Measurements from ENCODE around the gene M1AP. TPM values are rescaled to one million over a fixed set of nuclear protein-coding genes. Genes with fewer than 3 reads are reported as not detected.
"Not testable (repeated sequence)": the region's sequence is repeated elsewhere in the genome, so short reads cannot be mapped to it uniquely, and the experiment has no call there.

Gene M1AP
- total RNA-seq, 2 experiments from 2014 or later, result not detected

DNA sequence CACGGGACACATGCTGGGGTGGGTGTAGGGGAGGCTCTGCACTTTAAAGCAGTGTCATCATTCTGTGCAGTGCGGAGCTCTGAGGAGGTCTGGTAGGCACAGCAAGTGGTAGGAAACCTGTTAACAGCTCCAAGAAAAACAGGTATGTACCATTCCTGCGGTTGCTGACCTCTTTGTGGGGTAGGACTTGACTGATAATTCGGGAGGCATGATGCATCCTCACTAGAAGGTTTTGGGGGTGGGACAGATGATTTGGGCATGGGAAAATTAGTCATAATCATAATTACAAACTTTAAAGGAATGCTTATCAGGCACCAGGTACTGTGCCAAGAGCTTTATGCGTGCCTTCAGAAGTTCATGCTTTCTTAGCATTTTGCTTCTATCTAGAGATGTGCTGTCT, 83.9 kb downstream of the M1AP start:
- DNase-seq, result no peak
- Mint-ChIP-seq H3K36me3 (peaks cover 2% of the 10 kb centered on the region), H3K27ac (no peak overlapping the region), H3K9me3 (ENCODE audit: low read depth) (no peaks in the 10 kb centered on the region), H3K27me3 (peaks cover 13% of the 10 kb centered on the region), H3K4me3 (no peak overlapping the region), H3K4me1 (peaks cover 49% of the 10 kb centered on the region)
- CTCF ChIA-PET, result no interaction called here
- ATAC-seq, result no peak

- Mint-ChIP-seq H3K27ac (no peak overlapping the region), H3K36me3 (peaks cover 4% of the 10 kb centered on the region), H3K9me3 (ENCODE audit: low read depth) (no peaks in the 10 kb centered on the region), H3K27me3 (peaks cover 13% of the 10 kb centered on the region), H3K4me1 (peaks cover 33% of the 10 kb centered on the region), H3K4me3 (no peak overlapping the region)
- CTCF ChIA-PET, result no interaction called here
- DNase-seq, result no peak
- no peak for ATAC-seq
These were observed 85.9 kb downstream of the M1AP start for GRCh38 chr2:74562126-74562775.

DNA sequence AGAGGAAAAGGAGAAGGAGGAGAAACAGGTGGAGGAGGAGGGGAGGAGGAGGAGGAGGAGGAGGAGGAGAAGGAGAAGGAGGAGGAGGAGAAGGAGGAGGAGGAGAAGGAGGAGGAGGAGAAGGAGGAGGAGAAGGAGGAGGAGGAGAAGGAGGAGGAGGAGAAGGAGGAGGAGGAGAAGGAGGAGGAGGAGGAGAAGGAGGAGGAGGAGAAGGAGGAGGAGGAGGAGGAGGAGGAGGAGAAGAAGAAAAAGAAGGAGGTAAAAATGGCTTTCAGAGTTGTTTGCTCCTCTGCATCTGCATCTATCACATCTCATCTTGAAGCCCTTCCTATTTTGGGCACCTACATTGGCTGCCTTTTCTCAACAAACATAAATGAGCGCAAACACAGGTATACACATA, 87.1 kb downstream of the M1AP start:
- peaks cover 28% of the 10 kb centered on the region for H3K4me1 Mint-ChIP-seq
- H3K27ac Mint-ChIP-seq; H3K4me3 Mint-ChIP-seq; H3K9me3 Mint-ChIP-seq (ENCODE audit: low read depth); H3K36me3 Mint-ChIP-seq; ATAC-seq; DNase-seq; CTCF ChIA-PET: not testable (repeated sequence)
- H3K27me3 Mint-ChIP-seq, result peaks cover 13% of the 10 kb centered on the region

DNA sequence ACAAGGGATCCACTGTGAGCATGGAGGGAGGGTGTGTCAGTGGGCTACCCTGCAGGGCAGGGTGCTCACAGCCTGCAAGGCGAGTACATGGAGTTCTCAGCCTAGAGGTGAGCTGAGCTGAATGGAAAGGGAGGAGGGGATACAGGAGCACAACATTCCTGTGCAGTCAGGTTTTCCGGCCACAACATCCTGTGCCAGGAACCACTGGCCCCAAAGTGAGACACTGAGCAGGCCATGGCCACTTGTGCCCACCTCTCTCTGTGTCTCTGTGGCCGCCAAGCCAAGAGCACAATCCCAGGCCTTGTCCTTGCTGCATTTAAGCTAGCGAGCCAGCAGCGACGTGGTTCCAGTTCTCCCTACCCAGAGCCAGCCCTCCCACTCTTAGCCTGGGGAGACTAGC, 87.5 kb downstream of the M1AP start:
- H3K9me3 Mint-ChIP-seq (ENCODE audit: low read depth), result no peaks in the 10 kb centered on the region
- peaks cover 29% of the 10 kb centered on the region for H3K4me1 Mint-ChIP-seq
- DNase-seq, result no peak
- ATAC-seq, result peak; percentile 24
- H3K27me3 Mint-ChIP-seq, result peaks cover 13% of the 10 kb centered on the region
- CTCF ChIA-PET, result interaction anchor here (1.4 kb wide), 1 partner anchor 8 kb away, joined by 3 read pairs; no protein-coding TSS in a partner anchor
- H3K4me3 Mint-ChIP-seq, result no peak overlapping the region
- H3K36me3 Mint-ChIP-seq, result peaks cover 11% of the 10 kb centered on the region
- H3K27ac Mint-ChIP-seq, result no peak overlapping the region

- no peak for DNase-seq
- H3K27ac Mint-ChIP-seq, result no peak overlapping the region
- H3K36me3 Mint-ChIP-seq, result peaks cover 11% of the 10 kb centered on the region
- peaks cover 31% of the 10 kb centered on the region for H3K4me1 Mint-ChIP-seq
- no peak for ATAC-seq
- no peak overlapping the region for H3K4me3 Mint-ChIP-seq
- peaks cover 13% of the 10 kb centered on the region for H3K27me3 Mint-ChIP-seq
- H3K9me3 Mint-ChIP-seq (ENCODE audit: low read depth), result no peaks in the 10 kb centered on the region
- CTCF ChIA-PET, result interaction anchor here (1.4 kb wide), 1 partner anchor 9 kb away, joined by 3 read pairs; no protein-coding TSS in a partner anchor
These were observed 88.2 kb downstream of the M1AP start for GRCh38 chr2:74559912-74560311.

DNA sequence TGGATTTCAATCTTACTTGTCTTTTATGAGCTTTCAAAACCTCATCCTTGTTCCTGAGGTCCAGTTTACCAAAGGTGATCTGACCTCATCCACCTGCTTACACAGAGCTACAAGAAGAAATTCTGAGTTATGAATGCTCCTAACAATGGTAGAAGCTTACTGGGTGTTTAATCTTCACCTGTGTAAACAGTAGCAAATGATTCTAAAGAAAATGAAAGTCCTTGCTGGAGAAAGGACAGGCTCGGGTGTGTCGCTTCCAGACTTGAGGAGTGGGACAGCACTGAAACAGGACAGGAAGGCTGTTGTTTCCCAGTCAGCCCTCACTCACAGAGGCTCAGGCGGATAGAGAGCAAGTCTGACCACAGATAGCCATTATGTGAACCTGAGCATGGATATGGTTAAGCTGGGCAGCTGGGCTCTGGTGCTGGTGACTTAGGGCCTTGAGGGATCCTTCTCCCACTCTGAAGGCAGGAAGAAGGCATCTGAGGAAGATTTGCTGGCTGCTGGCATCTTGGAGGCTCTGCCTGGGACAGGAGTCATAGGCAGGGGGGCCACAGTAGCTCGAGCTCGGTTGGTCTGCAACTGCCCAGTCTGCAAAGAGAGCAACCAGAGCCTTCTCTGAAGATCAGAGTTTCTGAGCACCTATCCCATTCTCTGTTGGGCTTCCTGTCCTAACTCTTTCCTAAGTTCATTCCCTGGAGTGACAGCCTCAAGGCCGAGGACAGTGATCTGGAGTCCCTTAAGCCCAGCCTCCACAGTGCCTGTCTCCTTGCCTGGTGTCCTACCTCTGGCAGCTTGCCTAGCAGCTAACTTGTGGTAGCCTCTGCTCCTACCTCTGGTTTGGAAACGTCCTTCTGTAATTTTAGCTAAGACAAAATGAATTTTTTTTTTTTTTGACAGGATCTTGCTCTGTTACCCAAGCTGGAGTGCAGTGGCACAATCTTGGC, 89.6 kb downstream of the M1AP start:
- Mint-ChIP-seq H3K9me3 (ENCODE audit: low read depth) (no peaks in the 10 kb centered on the region), H3K27ac (no peak overlapping the region), H3K4me1 (peaks cover 34% of the 10 kb centered on the region), H3K36me3 (peaks cover 12% of the 10 kb centered on the region), H3K27me3 (peaks cover 5% of the 10 kb centered on the region), H3K4me3 (no peak overlapping the region)
- CTCF ChIA-PET, result interaction anchor here (1.2 to 1.7 kb wide), 6 partner anchors 9 to 76 kb away, joined by 3 to 5 read pairs (median 4); partner anchors contain the start of genes CCDC142 and TTC31
- ATAC-seq (no peak), DNase-seq (no peak)

DNA sequence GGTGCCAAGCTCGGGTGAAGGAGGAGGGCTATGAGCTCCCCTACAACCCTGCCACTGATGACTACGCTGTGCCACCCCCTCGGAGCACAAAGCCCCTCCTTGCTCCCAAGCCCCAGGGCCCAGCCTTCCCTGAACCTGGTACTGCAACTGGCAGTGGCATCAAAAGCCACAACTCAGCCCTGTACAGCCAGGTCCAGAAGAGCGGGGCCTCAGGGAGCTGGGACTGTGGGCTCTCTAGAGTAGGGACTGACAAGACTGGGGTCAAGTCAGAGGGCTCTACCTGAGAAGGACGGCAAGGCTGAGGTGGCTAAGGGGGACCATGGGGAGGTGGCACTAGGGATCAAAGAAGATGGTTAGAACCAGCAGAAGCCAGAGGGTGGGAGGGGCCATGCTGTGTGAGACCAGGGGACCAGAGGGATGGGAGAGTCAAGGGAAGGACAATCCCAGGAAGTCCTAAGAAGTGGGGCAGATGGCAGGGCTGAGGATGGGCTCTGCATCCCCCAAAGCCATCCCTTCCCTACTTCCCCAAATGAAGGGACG, 91.2 kb downstream of the M1AP start:
- H3K9me3 Mint-ChIP-seq (ENCODE audit: low read depth), result no peaks in the 10 kb centered on the region
- peaks cover 10% of the 10 kb centered on the region for H3K36me3 Mint-ChIP-seq
- no peak overlapping the region for H3K27ac Mint-ChIP-seq
- peaks cover 5% of the 10 kb centered on the region for H3K27me3 Mint-ChIP-seq
- DNase-seq (no peak), ATAC-seq (no peak)
- peak overlapping the region; percentile 91 for H3K4me3 Mint-ChIP-seq
- CTCF ChIA-PET, result interaction anchor here (0.5 to 15.0 kb wide), 6 partner anchors 10 to 81 kb away, joined by 3 to 124 read pairs (median 4); no protein-coding TSS in a partner anchor
- peaks cover 36% of the 10 kb centered on the region for H3K4me1 Mint-ChIP-seq

DNA sequence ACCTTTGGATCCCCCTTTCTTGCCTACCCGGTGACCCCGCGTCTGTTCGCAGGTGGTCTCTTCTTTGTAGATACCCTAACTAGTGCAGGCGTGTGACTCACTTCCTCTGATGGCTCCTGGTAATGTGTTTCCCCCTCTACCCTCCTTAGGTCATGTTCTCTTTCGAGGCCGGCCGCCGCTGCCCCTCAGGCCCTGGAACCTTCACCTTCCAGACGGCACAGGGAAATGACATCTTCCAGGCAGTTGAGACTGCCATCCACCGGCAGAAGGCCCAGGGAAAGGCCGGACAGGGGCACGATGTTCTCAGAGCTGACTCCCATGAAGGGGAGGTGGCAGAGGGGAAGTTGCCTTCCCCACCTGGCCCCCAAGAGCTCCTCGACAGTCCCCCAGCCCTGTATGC, 92.0 kb downstream of the M1AP start:
- Mint-ChIP-seq H3K27me3 (peaks cover 4% of the 10 kb centered on the region), H3K27ac (no peak overlapping the region), H3K4me3 (peak overlapping the region; percentile 91), H3K4me1 (peaks cover 38% of the 10 kb centered on the region), H3K36me3 (peaks cover 10% of the 10 kb centered on the region), H3K9me3 (ENCODE audit: low read depth) (no peaks in the 10 kb centered on the region)
- CTCF ChIA-PET, result interaction anchor here (1.3 to 15.0 kb wide), 4 partner anchors 11 to 31 kb away, joined by 3 to 124 read pairs (median 8); no protein-coding TSS in a partner anchor
- DNase-seq, result no peak
- ATAC-seq, result no peak

DNA sequence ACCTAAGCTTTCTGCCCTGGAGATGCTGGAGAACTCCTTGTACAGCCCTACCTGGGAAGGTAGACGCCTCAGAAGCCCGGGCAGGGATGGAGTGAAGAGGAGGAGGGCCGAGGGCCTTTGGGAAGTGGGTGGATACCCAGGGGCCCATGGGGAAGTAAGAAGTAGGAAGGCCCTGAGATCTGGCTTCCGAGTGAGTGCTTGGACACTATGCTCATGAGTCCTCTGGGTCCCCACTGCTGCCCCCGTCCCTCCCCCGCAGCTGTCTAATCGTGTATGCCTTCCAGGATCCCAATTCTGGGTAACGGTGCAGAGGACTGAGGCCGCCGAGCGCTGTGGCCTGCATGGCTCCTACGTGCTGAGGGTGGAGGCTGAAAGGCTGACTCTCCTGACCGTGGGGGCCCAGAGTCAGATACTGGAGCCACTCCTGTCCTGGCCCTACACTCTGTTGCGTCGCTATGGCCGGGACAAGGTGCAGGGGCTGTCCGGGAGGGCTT, 92.5 kb downstream of the M1AP start:
- Mint-ChIP-seq H3K27me3 (peaks cover 8% of the 10 kb centered on the region), H3K27ac (peak overlapping the region; percentile 96)
- CTCF ChIA-PET, result interaction anchor here (0.8 to 15.0 kb wide), 6 partner anchors 11 to 31 kb away, joined by 3 to 124 read pairs (median 4); no protein-coding TSS in a partner anchor

GRCh38 chr2:74554820-74555531, 93.2 kb downstream of the M1AP start:
- ATAC-seq (peak; percentile 63), DNase-seq (peak; percentile 64)
- Mint-ChIP-seq H3K4me1 (peaks cover 32% of the 10 kb centered on the region), H3K9me3 (ENCODE audit: low read depth) (no peaks in the 10 kb centered on the region), H3K27ac (peak overlapping the region; percentile 96), H3K27me3 (peaks cover 13% of the 10 kb centered on the region), H3K4me3 (peak overlapping the region; percentile 91), H3K36me3 (peaks cover 10% of the 10 kb centered on the region)
- CTCF ChIA-PET, result interaction anchor here (0.8 to 15.0 kb wide), 5 partner anchors 12 to 32 kb away, joined by 3 to 124 read pairs (median 3); no protein-coding TSS in a partner anchor

More for the DNA sequence above, 92.5 kb downstream of the M1AP start:
- peaks cover 10% of the 10 kb centered on the region for H3K36me3 Mint-ChIP-seq
- peaks cover 37% of the 10 kb centered on the region for H3K4me1 Mint-ChIP-seq
- DNase-seq (no peak), ATAC-seq (no peak)
- H3K4me3 Mint-ChIP-seq, result peak overlapping the region; percentile 91
- H3K9me3 Mint-ChIP-seq (ENCODE audit: low read depth), result no peaks in the 10 kb centered on the region

- H3K9me3 Mint-ChIP-seq (ENCODE audit: low read depth), result no peaks in the 10 kb centered on the region
- peak within 1 kb of the TSS; percentile 96 for H3K27ac Mint-ChIP-seq
- peak within 1 kb of the TSS; percentile 91 for H3K4me3 Mint-ChIP-seq
- H3K27me3 Mint-ChIP-seq, result peaks cover 21% of the 10 kb centered on the region
- DNase-seq, result peak; percentile 90
- H3K4me1 Mint-ChIP-seq, result peaks cover 39% of the 10 kb centered on the region
- peaks cover 10% of the 10 kb centered on the region for H3K36me3 Mint-ChIP-seq
- CTCF ChIA-PET, result interaction anchor here (0.9 to 15.0 kb wide), 4 partner anchors 13 to 265 kb away, joined by 4 to 124 read pairs (median 9); partner anchors contain the start of genes CCDC142 and TTC31
- ATAC-seq, result peak; percentile 82
These were observed 94.0 kb downstream of the M1AP start, which contains the start of the genes DOK1 and LOXL3 for GRCh38 chr2:74553892-74554819. DOK1 (plus strand) TSS chr2:74554720; CDS start chr2:74554755, 35 bp downstream. LOXL3 (minus strand) TSS chr2:74553942; CDS start chr2:74552634, 1,308 bp downstream.
